VCaP (cell line): ENCODE data around the gene FYCO1.
A peak's percentile ranks its signal among the peaks of the same experiment; 100 is the strongest.

Experiments used
- H3K27ac ChIP-seq: fragments of 450-650 bp; 2 replicates; pipeline ENCODE4 v1.5.1; 2017
- TF ChIP-seq, protein P1 (sequence below): fragments of 450-650 bp; conservative IDR thresholded peaks from 2 replicates; pipeline ENCODE4 v1.5.1; 2017; ENCODE audit warnings: mild to moderate bottlenecking, moderate library complexity

The FYCO1 gene

DNA sequence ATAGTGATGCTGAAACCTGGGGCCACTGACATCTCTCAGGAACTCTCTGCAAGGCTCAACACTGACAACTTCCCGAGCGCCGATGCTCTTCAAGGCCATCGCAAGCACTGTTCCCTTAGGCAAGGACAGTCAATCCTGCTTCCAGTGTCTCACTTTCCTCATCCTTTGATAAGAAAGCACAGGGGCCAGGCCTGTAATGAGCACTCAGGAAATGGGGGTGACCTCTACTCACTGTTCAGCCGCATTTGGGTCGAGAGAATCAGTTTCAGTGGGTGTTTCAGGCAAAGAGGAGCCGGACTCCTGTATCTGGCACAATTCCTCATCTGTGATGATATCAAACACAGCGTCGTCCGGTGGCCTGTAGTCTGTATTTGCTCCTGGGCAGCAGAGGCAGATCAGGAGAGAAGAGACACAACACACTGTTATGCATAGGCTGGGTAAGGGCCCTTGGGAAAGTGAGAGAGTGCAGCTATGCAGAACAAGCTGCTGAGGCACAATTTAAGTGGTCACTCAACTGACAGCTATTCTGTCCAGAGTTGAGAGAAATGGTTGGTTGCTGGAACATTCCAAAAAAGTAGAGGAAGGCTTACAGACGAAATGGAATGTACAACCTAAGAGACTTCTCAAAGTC is 40.5 kb downstream of the FYCO1 start:
- TF ChIP-seq, protein P1, sequence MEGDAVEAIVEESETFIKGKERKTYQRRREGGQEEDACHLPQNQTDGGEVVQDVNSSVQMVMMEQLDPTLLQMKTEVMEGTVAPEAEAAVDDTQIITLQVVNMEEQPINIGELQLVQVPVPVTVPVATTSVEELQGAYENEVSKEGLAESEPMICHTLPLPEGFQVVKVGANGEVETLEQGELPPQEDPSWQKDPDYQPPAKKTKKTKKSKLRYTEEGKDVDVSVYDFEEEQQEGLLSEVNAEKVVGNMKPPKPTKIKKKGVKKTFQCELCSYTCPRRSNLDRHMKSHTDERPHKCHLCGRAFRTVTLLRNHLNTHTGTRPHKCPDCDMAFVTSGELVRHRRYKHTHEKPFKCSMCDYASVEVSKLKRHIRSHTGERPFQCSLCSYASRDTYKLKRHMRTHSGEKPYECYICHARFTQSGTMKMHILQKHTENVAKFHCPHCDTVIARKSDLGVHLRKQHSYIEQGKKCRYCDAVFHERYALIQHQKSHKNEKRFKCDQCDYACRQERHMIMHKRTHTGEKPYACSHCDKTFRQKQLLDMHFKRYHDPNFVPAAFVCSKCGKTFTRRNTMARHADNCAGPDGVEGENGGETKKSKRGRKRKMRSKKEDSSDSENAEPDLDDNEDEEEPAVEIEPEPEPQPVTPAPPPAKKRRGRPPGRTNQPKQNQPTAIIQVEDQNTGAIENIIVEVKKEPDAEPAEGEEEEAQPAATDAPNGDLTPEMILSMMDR: no peak
- no peak overlapping the region for H3K27ac ChIP-seq

DNA sequence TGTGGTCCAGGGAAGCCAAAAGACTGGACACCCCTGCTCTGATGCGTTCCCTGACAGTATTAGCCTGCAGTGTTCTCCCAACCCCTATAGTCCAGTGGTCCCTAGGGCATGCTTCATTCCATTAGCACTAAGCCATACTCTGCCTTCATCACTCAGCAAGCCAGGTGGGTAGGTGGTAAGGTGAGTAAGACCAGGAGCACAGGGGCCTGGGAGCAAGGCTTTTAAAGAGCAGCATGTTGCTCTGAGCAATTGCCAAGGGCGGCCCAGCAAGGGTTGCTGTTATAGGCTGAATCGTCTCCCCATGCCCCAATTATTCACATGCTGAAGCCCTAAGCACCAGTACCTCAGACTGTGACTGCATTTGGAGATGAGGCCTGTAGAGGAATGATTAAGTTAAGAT is 41.3 kb downstream of the FYCO1 start:
- no peak overlapping the region for H3K27ac ChIP-seq
- TF ChIP-seq, protein P1: no peak

DNA sequence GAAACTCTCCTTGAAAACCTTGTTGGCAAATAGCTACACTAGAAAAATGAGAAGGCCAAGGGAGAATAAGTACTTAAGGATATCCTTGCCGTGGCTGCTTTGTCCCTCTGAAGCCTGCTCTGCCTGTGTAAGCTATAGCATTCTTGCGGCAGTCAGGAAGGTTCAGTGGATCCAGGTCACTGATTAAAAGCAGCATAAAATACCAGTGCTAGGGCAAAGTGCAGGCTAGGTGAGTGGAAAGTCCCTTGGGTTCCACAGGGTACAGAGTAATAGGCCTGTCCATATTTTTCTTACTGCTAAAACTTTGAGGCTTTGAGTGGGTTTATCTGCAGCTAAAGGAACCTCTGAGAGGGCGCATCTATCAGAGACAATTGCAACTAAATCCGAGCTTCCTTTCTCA is 42.1 kb downstream of the FYCO1 start:
- H3K27ac ChIP-seq: no peak overlapping the region
- TF ChIP-seq, protein P1: no peak

DNA sequence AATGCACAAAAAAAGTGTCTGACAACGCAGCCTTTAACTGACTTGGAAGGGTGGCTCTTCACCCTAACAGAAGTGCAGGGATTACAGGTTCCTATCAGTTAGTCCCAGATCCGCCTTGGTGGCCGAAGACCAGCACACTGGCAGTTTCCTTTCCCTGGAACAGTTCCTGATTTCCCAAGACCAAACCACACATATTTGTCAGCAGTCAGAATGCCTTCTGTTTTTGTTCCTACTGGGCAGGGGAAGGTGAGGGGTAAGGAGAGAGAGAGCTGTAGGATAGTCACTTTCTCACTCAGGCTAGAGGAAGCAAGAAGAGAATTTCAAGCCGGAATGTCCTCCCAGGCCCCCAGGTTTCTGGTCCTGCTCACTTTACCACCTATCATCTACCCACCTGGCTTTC is 43.2 kb downstream of the FYCO1 start:
- TF ChIP-seq, protein P1: no peak
- no peak overlapping the region for H3K27ac ChIP-seq

DNA sequence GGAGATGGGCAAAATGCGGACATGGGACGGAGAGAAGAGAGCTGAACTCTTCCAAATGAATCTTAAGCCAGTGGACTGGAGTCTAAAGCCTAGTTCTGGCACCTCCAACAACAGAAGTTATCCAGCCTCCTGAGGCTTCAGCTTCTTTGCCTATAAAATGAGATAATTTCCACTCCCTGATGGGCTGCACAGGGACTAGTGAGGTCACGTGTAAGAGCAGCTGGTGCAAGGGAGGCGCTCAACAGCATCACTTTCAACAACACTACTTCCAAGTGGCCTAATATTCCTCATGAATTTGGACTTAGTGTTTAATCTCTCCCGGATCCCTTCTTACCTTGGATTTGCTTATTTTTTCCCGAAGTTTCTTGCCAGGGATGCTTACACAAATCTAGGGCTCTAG is 43.7 kb downstream of the FYCO1 start:
- H3K27ac ChIP-seq: no peak overlapping the region
- TF ChIP-seq, protein P1: no peak

DNA sequence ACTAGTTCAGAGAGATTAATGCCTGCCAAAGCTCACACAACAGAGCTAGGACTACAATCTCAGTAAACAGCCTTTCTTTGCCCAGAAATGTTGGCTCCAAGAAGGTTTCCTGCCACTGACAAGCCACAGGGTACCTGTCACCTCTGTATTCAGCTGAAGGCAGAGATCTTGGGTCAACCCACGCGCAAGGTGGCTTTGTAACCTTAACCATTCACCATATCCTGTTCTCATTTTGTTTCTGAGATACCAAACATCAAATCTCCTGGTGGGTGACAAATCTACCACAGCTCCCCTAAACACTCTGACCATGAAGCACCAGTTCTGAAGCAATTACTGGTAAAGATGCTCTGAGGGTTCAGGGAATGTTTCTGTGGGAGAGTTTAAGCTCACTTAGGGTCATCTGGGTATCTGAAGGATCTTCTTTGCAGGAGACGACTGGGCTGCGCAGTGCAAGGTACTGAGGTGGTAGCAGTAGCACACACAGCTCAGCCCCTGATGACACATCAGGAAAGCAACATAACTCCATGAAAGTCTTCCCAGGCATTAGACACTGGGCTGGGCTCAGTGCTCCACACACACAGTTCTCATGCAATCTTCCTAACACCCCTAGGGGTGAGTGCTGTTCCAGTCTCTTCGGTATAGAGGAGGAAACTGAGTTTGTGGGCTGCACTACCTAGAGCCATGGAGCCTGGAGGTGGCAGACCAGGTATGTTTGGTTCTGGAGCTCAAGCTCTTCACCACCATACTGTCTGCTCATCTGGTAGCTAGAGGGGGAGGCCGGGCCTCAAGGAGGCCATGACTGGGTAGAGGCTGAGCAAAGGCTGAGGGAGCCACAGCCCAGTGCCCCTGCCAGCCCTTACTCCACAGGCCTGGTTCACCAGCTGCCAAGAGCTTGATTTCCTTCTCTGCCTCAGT is 44.7 kb downstream of the FYCO1 start:
- TF ChIP-seq, protein P1: no peak
- no peak overlapping the region for H3K27ac ChIP-seq

DNA sequence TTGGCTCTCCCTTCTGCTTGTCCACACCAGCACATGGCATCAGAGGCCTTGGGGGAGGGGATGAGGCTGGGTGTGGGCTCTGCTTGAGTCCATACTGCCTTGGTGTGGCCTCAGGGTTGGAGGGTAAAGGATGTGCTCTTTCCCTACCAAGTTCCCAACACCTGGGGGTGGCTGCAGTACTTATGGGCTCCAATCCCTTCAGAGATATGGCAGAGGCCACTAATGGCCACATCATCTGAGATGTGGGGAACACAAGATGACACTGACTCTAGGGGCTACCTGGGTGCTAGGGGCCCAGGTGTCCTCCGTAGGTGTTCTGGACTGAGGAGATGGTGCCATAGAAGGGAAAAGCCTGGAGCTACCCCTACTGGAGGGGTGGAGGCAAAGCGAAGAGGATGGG is 45.5 kb downstream of the FYCO1 start:
- H3K27ac ChIP-seq: 0 out of 2 replicates have a peak overlapping the region, but pooled peaks have one; percentile 34
- TF ChIP-seq, protein P1: no peak
